HepG2 (cell line): ENCODE data around the gene FJX1. TPM values are rescaled to one million over a fixed set of nuclear protein-coding genes. Genes with fewer than 3 reads are reported as not detected.

ENCODE experiments used
- ATAC-seq: fragments of 200-7000 bp; cut with Tn5 transposase; 3 replicates; pipeline ENCODE4 v1.9.1; 2020; ENCODE audit warnings: mild to moderate bottlenecking, moderate library complexity
- BruUV-seq: library from RNA; stranded (reverse); fragments of 400-500 nt; replicated peaks from 2 replicates; lab custom pipeline; 2021; lab: Mats Ljungman, UMichigan
- CTCF ChIA-PET: fragments of 300-600 bp; formaldehyde crosslinking; extraction: SDS; loops from one replicate; lab custom pipeline; 2021; ENCODE audit warnings: low total read pairs, inconsistent platforms, low intra/inter-chr PET ratio; lab: Yijun Ruan, JAX
- POLR2A ChIA-PET: fragments of 350-600 bp; sonication (Branson Sonifier 250); formaldehyde crosslinking; loops from one replicate; lab custom pipeline; 2020; ENCODE audit warnings: antibody characterized with exemption, inconsistent platforms; lab: Yijun Ruan, JAX
- DNase-seq: peaks from one replicate; pipeline ENCODE4 v3.0.0-alpha.2; 2015; ENCODE audit warnings: low spot score
- FAIRE-seq: peaks from 3 replicates; lab custom pipeline; 2011; peaks lifted over from hg19 to GRCh38; lab: Jason Lieb, UNC
- H2AFZ ChIP-seq: one replicate; pipeline ENCODE4 v1.6.1; 2011; ENCODE audit warnings: low read length, inconsistent platforms
- H3K27ac ChIP-seq: fragments of 300-600 bp; 3 replicates; pipeline ENCODE4 v1.8.0; 2011; ENCODE audit warnings: mixed run types, mild to moderate bottlenecking, mixed read lengths, low read length, inconsistent platforms; ENCODE audit not compliant: insufficient read depth; ENCODE audit errors: extremely low read length
- H3K27me3 ChIP-seq, 2 experiments: fragments of 200-600 bp in 1 of 2; 2 replicates in 1 of 2; 3 replicates in 1 of 2; pipeline versions ENCODE4 v1.6.0 to v1.8.0; 2011; ENCODE audit warnings: low read length in 2 of 2, mild to moderate bottlenecking in 2 of 2, moderate library complexity in 2 of 2, inconsistent platforms in 1 of 2; ENCODE audit not compliant: insufficient read depth in 2 of 2, control insufficient read depth in 1 of 2
- H3K36me3 ChIP-seq, 2 experiments: fragments of 200-600 bp in 1 of 2; replicated peaks in 1 of 2; 2 replicates in 1 of 2; 3 replicates in 1 of 2; pipeline versions ENCODE4 v1.5.1 to v1.8.0; 2011; ENCODE audit warnings: low read length in 2 of 2, inconsistent platforms in 1 of 2; ENCODE audit not compliant: insufficient read depth in 2 of 2, control insufficient read depth in 1 of 2
- H3K4me1 ChIP-seq: 2 replicates; pipeline ENCODE4 v1.5.1; 2012; ENCODE audit warnings: low read length, inconsistent platforms; ENCODE audit not compliant: insufficient read depth
- H3K4me2 ChIP-seq: 2 replicates; pipeline ENCODE4 v1.6.0; 2011; ENCODE audit warnings: low read depth, low read length, inconsistent platforms
- H3K4me3 ChIP-seq, 3 experiments: fragments of 200-600 bp in 1 of 3; sonication (generic), shearing (Covaris generic) in 1 of 3; replicated peaks in 1 of 3; 2 replicates each; pipeline ENCODE4 v1.5.1; 2011 to 2016; ENCODE audit warnings: low read length in 3 of 3, inconsistent platforms in 2 of 3, low read depth in 2 of 3, mild to moderate bottlenecking in 2 of 3, control low read depth in 1 of 3, mixed read lengths in 1 of 3; ENCODE audit not compliant: insufficient read depth in 1 of 3
- H3K79me2 ChIP-seq: one replicate; pipeline ENCODE4 v1.6.1; 2011; ENCODE audit warnings: low read length, inconsistent platforms; ENCODE audit not compliant: insufficient read depth
- H3K9ac ChIP-seq: 2 replicates; pipeline ENCODE4 v1.6.0; 2011; ENCODE audit warnings: mild to moderate bottlenecking, low read depth, low read length, inconsistent platforms; ENCODE audit not compliant: insufficient read depth
- H3K9me3 ChIP-seq: 2 replicates; pipeline ENCODE4 v1.5.1; 2012; ENCODE audit warnings: mild to moderate bottlenecking, low read length
- H4K20me1 ChIP-seq: 2 replicates; pipeline ENCODE4 v1.6.0; 2011; ENCODE audit warnings: inconsistent platforms, mild to moderate bottlenecking, low read length, moderate library complexity; ENCODE audit not compliant: insufficient read depth
- KDM3A ChIP-seq: IDR thresholded peaks from 2 replicates; pipeline ENCODE4 v1.6.1; 2018; ENCODE audit warnings: low read depth, missing compliant biosample characterization
- MED1 ChIP-seq: sonication (generic); formaldehyde crosslinking; IDR thresholded peaks from 2 replicates; pipeline ENCODE4 v1.4.0; 2020; ENCODE audit warnings: missing genetic modification reagents
- POLR2AphosphoS5 ChIP-seq: IDR thresholded peaks from 2 replicates; pipeline ENCODE4 v1.6.1; 2012; ENCODE audit warnings: low read depth, low read length
- PPARG ChIP-seq: conservative IDR thresholded peaks from 2 replicates; pipeline ENCODE4 v1.6.1; 2016; ENCODE audit warnings: missing biosample characterization, missing genetic modification reagents
- TRIM24 ChIP-seq: sonication (generic); formaldehyde crosslinking; IDR thresholded peaks from 2 replicates; pipeline ENCODE4 v1.8.0; 2022; ENCODE audit warnings: mild to moderate bottlenecking, missing genetic modification reagents
- ZBTB37 ChIP-seq: sonication (generic); formaldehyde crosslinking; IDR thresholded peaks from 2 replicates; pipeline ENCODE4 v1.4.0; 2020; ENCODE audit warnings: mild to moderate bottlenecking, missing genetic modification reagents
- ZNF121 ChIP-seq: sonication (generic); formaldehyde crosslinking; IDR thresholded peaks from 2 replicates; pipeline ENCODE4 v1.5.0; 2020; ENCODE audit warnings: mild to moderate bottlenecking, missing genetic modification reagents
- ZNF3 ChIP-seq: IDR thresholded peaks from 2 replicates; pipeline ENCODE4 v1.7.0; 2017; ENCODE audit warnings: inconsistent platforms
- ZNF33B ChIP-seq: sonication (generic); formaldehyde crosslinking; IDR thresholded peaks from 2 replicates; pipeline ENCODE4 v1.5.1; 2020; ENCODE audit warnings: mild to moderate bottlenecking, missing genetic modification reagents
- ZNF460 ChIP-seq: sonication (generic); formaldehyde crosslinking; IDR thresholded peaks from 2 replicates; pipeline ENCODE4 v1.5.1; 2020; ENCODE audit warnings: missing genetic modification reagents, mild to moderate bottlenecking, borderline replicate concordance
- ZNF644 ChIP-seq: IDR thresholded peaks from 2 replicates; pipeline ENCODE4 v1.6.1; 2016; ENCODE audit warnings: low read depth
- ZSCAN21 ChIP-seq: sonication (generic); formaldehyde crosslinking; IDR thresholded peaks from 2 replicates; pipeline ENCODE4 v1.8.0; 2022; ENCODE audit warnings: mild to moderate bottlenecking, missing genetic modification reagents, moderate library complexity, borderline replicate concordance
- WGBS: methylation state at CpG from one replicate; pipeline ENCODE4 v1.1.6; 2017; ENCODE audit warnings: low lambda C conversion rate; 5-methylcytosine and 5-hydroxymethylcytosine counted together
- in situ Hi-C: cut with HindIII; loops from 2 replicates; pipeline ENCODE4 v1.10.0; 2017; ENCODE audit warnings: low pct_unique_long_range_greater_than_20kb; ENCODE audit not compliant: extremely low pct_ligation_motif_present
- intact Hi-C: fragments of 100-400 bp; cut with micrococcal nuclease; formaldehyde crosslinking; loops from one replicate; pipeline ENCODE4 v1.10.0; 2022; ENCODE audit not compliant: unreplicated experiment
- polyA plus RNA-seq, 8 experiments: library from polyadenylated mRNA; depleted of rRNA in 3 of 8; stranded (reverse) in 7 of 8; unstranded in 1 of 8; fragments of >200 nt; fragmentation: Illumina TruSeq in 4 of 8; extraction: Trizol in 4 of 8; gene quantifications; 2 replicates each; pipeline versions ENCODE4 v1.2.1 to v1.2.3, GENCODE V29; 2011 to 2016; ENCODE audit warnings: low read depth in 4 of 8, missing spikeins in 1 of 8, mixed read lengths in 1 of 8; ENCODE audit not compliant: insufficient read depth in 1 of 8
- total RNA-seq, 5 experiments: library from RNA; depleted of rRNA; stranded (reverse); fragments of >200 nt; fragmentation: Illumina TruSeq; extraction: Trizol; gene quantifications; 2 replicates each; pipeline ENCODE4 v1.2.3, GENCODE V29; 2016; ENCODE audit warnings: low read depth in 1 of 5
- TF ChIP-seq, protein P1 (sequence below): sonication (generic); formaldehyde crosslinking; IDR thresholded peaks from 2 replicates; pipeline ENCODE4 v1.8.0; 2022; ENCODE audit warnings: mild to moderate bottlenecking, missing genetic modification reagents, moderate library complexity
- TF ChIP-seq, protein P2 (sequence below): IDR thresholded peaks from 2 replicates; pipeline ENCODE4 v1.6.1; 2016; ENCODE audit warnings: missing biosample characterization, missing genetic modification reagents, low read depth
- TF ChIP-seq, protein P3 (sequence below): sonication (generic); formaldehyde crosslinking; IDR thresholded peaks from 2 replicates; pipeline ENCODE4 v1.4.0; 2020; ENCODE audit warnings: low read depth, missing genetic modification reagents
- TF ChIP-seq, protein P4 (sequence below): sonication (generic); formaldehyde crosslinking; IDR thresholded peaks from 2 replicates; pipeline ENCODE4 v1.5.0; 2020; ENCODE audit warnings: mild to moderate bottlenecking, low read depth, missing genetic modification reagents, borderline replicate concordance

Gene FJX1
- total and polyA plus RNA-seq, 2 of the 13 experiments (the other 11 are each of a cell fraction or from before 2014, with no cell fraction given), result 0.40 to 0.82 TPM

DNA sequence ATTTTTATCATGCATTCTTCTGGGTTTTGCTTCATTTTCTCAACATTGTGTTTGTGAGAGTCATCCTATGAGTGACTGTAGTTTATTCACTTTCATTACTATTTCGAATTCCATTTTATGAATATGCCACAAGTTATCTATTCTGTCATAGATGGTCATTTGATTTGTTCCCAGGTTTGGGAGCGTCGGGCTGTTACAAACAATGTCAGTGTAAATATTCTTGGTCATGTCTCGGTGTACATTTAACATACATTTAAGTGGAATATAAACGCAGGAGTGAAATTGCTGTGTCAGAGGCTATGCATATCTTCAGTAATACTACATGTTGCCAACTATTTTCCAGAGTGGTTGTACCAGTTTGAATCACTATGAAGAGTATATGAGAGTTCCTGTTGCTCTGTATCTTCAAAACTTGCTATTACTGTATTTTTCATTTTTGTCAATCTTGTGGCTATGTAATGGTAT lies 46.7 kb downstream of the FJX1 start:
- ChIA-PET POLR2A (no interaction called here), CTCF (no interaction called here)
- Histone ChIP-seq H3K4me3 (peak overlapping the region in 2 of 3 experiments; percentile 16 to 35; a peak in 2 of 6 replicates), H3K36me3 (peaks cover 0 to 3% of the 10 kb centered on the region in 2 experiments; a peak in 1 of 5 replicates), H4K20me1 (peaks cover 6% of the 10 kb centered on the region; the same call in 1 of the 2 replicates), H3K79me2 (peaks cover 60% of the 10 kb centered on the region), H3K4me2 (peak overlapping the region; percentile 93), H3K9me3 (peaks cover 15% of the 10 kb centered on the region; the same call in 1 of the 2 replicates), H3K4me1 (peaks cover 59% of the 10 kb centered on the region), H3K27me3 (peaks cover 0 to 5% of the 10 kb centered on the region in 2 experiments; a peak in 1 of 5 replicates), H2AFZ (no peak overlapping the region), H3K27ac (no peak overlapping the region), H3K9ac (no peak overlapping the region)
- FAIRE-seq (no peak), ATAC-seq (no peak), DNase-seq (no peak)
- in situ Hi-C loops, result loop anchor here (10.0 kb wide), 1 partner anchor 70 kb away; no protein-coding TSS in a partner anchor
- 96% methylated on average over 5 of the region's 5 CpGs for WGBS
- no TSS peak for BruUV-seq
- TF ChIP-seq, protein P1, sequence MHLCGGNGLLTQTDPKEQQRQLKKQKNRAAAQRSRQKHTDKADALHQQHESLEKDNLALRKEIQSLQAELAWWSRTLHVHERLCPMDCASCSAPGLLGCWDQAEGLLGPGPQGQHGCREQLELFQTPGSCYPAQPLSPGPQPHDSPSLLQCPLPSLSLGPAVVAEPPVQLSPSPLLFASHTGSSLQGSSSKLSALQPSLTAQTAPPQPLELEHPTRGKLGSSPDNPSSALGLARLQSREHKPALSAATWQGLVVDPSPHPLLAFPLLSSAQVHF (CRISPR knock-in tag), result no peak
- TF ChIP-seq, protein P2, sequence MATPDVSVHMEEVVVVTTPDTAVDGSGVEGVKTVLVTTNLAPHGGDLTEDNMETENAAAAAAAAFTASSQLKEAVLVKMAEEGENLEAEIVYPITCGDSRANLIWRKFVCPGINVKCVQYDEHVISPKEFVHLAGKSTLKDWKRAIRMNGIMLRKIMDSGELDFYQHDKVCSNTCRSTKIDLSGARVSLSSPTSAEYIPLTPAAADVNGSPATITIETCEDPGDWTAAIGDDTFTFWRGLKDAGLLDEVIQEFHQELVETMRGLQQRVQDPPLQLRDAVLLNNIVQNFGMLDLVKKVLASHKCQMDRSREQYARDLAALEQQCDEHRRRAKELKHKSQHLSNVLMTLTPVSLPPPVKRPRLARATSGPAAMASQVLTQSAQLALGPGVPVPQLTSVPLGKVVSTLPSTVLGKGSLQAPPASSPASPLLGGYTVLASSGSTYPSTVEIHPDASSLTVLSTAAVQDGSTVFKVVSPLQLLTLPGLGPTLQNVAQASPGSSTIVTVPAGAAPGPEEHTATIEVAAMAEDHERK (CRISPR knock-in tag), result no peak
- TF ChIP-seq MED1 (CRISPR knock-in tag), result no peak
- no peak for TF ChIP-seq TRIM24 (CRISPR knock-in tag)
- TF ChIP-seq, protein P3, sequence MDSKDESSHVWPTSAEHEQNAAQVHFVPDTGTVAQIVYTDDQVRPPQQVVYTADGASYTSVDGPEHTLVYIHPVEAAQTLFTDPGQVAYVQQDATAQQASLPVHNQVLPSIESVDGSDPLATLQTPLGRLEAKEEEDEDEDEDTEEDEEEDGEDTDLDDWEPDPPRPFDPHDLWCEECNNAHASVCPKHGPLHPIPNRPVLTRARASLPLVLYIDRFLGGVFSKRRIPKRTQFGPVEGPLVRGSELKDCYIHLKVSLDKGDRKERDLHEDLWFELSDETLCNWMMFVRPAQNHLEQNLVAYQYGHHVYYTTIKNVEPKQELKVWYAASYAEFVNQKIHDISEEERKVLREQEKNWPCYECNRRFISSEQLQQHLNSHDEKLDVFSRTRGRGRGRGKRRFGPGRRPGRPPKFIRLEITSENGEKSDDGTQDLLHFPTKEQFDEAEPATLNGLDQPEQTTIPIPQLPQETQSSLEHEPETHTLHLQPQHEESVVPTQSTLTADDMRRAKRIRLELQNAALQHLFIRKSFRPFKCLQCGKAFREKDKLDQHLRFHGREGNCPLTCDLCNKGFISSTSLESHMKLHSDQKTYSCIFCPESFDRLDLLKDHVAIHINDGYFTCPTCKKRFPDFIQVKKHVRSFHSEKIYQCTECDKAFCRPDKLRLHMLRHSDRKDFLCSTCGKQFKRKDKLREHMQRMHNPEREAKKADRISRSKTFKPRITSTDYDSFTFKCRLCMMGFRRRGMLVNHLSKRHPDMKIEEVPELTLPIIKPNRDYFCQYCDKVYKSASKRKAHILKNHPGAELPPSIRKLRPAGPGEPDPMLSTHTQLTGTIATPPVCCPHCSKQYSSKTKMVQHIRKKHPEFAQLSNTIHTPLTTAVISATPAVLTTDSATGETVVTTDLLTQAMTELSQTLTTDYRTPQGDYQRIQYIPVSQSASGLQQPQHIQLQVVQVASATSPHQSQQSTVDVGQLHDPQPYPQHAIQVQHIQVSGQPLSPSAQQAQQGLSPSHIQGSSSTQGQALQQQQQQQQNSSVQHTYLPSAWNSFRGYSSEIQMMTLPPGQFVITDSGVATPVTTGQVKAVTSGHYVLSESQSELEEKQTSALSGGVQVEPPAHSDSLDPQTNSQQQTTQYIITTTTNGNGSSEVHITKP (CRISPR knock-in tag), result no peak
- TF ChIP-seq ZNF3 (CRISPR knock-in tag), result no peak
- no peak for TF ChIP-seq ZNF121 (CRISPR knock-in tag)
- TF ChIP-seq ZSCAN21 (CRISPR knock-in tag), result no peak
- no peak for TF ChIP-seq KDM3A (CRISPR knock-in tag)
- no peak for TF ChIP-seq ZNF644 (CRISPR knock-in tag)
- TF ChIP-seq ZNF460, result no peak
- no peak for TF ChIP-seq PPARG (CRISPR knock-in tag)
- TF ChIP-seq, protein P4, sequence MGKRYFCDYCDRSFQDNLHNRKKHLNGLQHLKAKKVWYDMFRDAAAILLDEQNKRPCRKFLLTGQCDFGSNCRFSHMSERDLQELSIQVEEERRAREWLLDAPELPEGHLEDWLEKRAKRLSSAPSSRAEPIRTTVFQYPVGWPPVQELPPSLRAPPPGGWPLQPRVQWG (CRISPR knock-in tag), result no peak
- TF ChIP-seq ZBTB37, result no peak
- no peak for TF ChIP-seq ZNF33B (CRISPR knock-in tag)
- TF ChIP-seq POLR2AphosphoS5, result no peak
- intact Hi-C loops, result loop anchor here (5.0 kb wide), 1 partner anchor 157 kb away; no protein-coding TSS in a partner anchor
